Activated CD8-positive, alpha-beta memory T cell treated with anti-CD3 and anti-CD28 coated beads, Interleukin-2, amount 50 U/mL, for 24 hours (primary cell): ENCODE measurements around the gene GFOD2.
"Not testable (repeated sequence)": the region's sequence is repeated elsewhere in the genome, so short reads cannot be mapped to it uniquely, and the experiment has no call there.

Source experiments
- DNase-seq: peaks from one replicate; pipeline ENCODE4 v3.0.0-alpha.2; 2020; ENCODE audit errors: extremely low read depth

Gene GFOD2

DNA sequence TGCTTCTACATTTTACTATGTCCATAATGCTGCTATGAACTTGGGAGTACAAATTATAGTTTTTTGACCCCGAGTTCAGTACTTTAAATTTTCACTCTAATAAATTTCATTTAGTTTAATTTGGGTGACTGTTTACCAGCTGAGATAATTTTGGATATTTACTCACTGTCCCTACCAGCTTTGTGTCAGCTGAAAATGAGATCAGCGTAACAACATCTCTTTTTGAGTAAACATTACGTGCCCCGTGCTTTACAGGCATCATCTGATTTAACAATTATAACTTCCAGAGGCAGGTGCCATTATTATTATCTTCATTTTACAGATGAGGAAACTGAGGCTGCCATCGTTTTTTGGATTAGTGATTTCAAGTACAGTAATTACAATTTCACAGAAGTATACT is 15.0 kb downstream of the GFOD2 start:
- no peak for DNase-seq

DNA sequence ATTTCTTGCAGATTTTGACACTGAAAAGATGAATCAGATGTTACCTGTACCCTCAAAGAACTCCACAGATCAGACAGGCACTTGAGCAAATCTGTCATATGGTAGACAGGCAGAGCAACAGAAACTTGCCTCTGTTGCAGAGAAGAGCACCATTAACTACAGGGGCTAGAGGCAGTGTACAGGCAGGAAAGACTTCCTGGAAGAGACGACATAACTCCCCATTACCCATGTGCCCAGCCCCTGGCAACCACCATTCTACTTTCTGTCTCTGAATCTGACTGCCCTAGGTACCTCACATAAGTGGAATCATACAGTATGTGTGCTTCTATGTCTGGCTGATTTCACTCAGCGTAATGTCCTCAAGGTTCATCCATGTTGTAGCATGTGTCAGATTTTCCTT is 15.5 kb downstream of the GFOD2 start:
- DNase-seq: no peak

DNA sequence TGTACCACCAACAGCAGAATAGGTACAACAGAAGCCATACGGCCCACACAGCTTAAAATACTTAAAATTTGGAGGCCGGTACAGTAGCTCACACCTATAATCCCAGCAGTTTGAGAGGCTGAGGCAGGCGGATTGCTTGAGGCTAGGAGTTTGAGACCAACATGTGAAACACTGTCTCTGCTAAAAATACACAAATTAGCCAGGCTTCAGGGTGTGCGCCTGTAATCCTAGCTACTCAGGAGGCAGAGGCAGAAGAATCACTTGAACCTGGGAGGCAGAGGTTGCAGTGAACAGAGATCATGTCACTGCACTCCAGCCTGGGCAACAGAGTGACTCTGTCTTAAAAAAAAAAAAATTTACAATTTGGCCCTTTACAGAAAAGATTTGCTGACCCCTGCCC is 17.0 kb downstream of the GFOD2 start:
- DNase-seq: no peak

DNA sequence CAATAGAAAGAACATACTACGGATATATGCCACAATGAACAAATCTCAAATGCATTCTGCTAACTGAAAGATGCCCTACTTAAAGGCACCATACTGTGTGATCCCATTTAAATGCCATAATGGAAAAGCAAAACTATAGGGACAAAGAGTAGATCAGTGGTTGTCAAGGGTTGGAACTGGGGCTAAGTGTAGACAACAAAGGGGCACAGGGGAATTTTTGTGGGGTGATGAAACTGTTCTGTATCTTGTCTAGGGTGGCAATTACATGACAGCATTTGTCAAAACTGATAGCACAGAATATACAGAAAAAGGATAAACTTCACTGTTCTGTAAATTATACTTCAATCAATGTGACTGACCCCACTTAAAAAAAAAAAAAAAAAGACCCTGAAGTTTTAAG is 17.7 kb downstream of the GFOD2 start:
- DNase-seq: no peak

DNA sequence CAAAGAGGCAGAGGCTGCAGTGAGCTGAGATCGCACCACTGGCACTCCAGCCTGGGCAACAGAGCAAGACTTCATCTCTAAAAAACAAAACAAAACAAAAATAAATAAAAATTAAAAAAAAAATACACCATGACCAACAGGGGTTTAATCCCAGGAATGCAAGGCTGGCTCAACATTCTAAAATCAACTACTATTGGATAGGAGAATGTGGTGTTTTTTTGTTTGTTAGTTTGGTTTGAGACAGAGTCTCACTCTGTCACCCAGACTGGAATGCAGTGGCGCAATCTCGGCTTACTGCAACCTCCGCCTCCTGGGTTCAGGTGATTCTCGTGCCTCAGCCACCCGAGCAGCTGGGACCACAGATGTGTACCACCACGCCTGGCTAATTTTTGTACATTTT is 19.9 kb downstream of the GFOD2 start:
- DNase-seq: no peak

DNA sequence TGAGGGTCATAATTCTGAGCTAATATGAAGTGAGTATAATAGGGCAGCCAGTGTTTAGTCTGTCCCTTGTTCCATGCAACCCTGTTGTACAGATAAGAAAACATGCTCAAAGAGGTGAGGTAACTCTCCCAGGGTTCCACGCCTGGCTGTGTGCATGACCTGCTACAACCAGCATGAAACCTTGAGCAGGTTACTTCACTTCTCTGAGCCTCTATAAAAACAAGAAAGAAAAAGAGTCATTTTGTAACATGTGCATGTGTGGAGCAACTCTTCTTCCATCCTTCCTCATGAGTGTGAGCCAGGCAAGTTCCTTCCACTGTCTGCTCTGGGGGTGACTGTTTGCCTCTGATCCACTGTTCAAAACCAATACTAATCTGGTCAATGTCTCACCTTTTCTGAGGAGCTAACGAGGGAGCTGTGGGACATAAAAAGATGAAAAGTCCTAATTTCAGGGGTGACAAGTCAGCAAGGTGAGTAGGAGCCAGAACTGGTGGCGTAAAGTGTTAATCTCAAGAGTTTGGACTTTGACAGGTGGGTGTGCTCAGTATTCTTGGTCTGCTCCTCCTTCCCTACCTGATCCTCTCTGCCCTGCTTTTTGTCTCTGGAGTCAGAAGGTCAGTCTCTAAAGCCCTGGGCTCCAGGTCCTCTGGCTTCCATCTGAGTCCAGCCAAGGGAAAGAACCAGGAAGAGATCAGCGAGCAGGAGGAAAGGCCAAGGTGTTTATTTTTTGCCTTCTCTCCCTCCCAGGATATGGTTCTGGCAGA is 21.5 kb downstream of the GFOD2 start:
- DNase-seq: no peak

DNA sequence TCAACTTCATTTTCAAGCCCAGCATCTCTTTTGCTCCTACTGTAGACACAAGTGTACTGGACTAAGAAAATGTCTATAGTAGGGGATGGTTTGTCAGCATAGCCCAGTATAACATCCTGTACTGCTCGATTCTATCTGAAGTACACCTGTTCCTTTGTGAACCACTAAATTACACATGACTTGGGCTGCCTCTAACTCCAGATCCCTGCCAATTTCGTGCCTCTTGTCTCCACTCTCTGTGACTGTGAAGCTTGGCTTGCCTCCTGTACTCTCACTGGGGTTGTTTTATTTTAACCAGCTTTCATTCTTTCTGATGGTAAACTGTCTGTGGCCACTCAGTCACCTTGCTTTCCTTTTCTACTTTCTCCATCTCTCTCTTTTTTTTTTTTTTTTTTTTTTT is 24.5 kb downstream of the GFOD2 start:
- DNase-seq: no peak

DNA sequence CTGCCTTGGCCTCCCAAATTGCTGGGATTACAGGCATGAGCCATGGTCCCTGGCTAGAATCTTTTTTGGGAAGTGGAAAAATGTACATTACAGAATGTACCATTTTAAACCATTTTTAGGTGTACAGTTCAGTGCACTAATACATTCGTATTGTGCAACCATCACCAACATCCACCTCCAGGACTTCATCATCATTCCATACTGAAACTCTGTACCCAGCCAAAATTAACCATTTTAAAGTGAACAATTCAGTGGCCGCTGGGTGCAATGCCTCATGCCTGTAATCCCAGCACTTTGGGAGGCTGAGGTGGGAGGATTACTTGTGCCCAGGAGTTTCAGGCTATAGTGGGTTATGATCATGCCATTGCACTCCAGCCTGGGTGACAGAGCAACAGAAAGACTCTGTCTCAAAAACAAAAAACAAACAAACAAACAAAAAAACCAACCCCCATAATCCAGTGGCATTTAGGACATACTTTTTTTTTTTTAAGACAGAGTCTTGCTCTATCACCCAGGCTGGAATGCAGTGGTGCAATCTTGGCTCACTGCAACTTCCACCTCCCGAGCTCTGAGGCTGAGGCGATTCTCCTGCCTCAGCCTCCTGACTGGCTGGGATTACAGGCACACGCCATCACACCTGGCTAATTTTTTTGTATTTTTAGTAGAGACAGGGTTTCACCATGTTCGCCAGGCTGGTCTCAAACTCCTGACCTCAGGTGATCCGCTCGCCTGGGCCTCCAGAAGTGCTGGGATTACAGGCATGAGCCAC is 25.4 kb downstream of the GFOD2 start:
- not testable (repeated sequence) for DNase-seq

DNA sequence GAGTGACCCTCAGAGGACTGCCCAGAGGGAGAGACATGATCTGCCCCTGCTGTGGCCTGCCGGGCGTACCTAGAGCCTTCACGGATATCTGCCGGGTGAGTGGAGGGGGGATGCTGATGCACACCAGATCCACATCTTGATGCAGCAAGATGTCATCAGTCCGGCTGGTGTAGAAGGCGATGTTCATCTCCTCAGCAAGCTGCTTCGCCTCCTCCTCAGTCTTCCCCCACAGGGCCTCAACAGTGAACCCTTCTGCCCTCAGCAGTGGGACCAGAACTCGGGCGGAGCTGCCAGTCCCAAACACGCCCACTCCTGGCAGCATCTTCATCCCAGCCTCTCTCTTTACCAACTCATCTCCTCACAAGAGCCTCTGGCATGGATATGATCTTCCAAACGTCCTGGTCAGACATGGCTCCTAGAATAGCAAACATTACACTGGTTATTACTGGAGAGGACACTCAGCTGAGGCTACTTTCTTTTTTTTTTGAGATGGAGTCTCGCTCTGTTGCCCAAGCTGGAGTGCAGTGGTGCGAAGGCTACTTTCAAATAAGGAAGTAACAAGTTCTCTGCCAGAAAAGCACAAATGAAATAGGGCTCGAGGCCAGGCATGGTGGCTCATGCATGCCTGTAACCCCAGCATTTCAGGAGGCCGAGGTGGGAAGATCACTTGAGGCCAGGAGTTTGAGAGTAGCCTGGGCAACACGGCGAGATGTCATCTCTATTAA is 33.6 kb downstream of the GFOD2 start:
- DNase-seq: no peak

DNA sequence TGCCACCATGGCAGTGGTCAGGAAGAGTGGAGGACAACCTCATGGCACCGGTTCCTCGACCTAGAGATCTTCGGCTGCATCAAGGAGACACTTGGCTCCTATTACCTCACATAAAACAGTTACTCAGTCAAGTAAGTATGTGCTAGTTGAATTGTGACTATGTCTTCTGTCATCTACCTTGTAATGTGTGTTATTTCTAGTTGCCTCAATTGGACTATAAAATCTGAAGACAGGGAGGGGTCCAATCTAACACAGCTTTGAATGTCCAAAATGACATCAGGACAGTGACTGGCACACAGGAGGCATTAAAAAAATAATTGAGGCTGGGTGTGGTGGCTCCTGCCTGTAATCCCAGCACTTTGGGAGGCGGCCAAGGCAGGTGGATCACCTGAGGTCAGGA is 35.3 kb downstream of the GFOD2 start:
- DNase-seq: no peak

DNA sequence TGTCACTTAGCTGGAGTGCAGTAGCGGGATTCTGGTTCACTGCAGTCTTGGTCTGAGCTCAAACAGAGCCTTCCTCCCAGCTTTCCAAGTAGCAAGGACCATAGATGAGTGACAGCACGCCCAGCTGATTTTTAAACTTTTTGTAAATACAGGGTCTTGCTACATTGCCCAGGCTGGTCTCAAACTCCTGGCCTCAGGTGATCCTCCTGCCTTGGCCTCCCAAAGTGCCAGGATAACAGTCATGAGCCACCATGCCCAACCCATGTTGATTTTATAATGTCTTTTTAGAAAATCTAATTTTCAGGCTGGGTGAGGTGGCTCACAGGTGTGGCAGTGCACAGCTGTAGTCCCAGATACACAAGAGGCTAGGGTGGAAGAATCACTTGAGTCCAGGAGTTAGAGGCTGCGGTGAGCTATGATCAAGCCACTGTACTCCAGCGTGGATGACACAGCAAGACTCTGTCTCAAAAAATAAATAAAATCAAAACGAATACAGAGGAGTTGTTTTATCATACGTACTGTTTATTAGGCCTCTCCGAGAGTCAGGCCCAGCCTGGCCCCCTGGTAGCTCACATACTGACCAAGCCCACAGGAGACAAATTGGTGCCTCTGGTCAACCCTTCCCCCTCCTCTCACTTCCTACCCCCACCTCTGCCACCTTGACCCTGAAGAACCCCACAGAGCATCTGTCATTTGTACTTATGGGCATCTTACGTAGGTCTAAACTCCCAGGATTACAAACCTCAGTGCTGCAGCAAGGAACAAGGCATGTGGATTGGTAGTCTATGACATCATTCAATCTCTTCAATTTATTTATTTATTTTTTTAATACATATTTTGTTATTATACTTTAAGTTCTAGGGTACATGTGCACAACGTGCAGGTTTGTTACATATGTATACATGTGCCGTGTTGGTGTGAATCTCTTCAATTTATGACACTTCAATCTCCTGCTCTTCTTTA is 38.9 kb downstream of the GFOD2 start:
- DNase-seq: no peak

DNA sequence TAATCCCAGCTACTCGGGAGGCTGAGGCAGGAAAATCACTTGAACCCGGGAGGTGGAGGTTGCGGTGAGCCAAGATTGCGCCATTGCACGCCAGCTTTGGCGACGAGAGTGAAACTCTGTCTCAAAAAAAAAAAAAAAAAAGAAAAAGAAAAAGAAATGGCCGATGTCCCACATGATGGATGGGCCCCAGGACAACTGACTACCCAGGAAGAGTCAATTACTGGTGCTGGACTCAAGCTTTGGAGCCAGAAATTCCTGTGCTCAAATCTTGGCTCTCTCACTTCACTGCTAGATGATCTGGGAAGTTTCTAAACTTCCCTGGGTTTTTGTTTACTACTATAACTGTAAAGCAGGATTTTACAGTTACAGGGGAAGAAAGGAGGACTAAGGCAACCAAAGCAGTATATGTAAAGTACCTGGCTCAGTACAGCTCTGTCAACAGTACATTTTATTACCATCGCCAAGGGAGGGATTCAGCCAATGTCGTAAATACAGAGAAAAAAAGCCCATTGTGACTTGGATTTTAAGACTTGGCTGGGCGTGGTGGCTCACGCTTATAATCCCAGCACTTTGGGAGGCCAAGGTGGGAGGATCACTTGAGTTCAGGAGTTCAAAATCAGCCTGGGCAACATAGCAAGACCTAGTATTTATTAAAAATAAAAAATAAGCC is 40.6 kb downstream of the GFOD2 start:
- no peak for DNase-seq

DNA sequence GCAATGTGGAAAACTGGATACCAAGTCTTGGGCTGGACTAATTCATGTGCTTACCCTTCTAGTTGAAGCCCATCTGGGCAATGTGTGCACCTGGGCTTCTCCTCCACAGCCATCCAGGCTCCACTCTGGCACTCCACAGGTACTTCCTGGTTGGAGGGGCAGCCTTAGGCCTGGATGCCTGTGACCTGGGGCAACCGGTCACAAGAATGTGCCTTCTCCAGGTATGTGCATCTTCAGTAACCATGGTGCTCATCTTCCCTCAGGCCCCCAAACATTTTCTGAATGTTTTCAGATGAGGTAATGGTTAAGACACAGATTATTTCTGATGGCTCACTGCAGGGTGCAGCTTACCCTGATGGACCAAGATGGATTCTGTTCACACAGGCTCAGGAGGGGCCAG is 41.4 kb downstream of the GFOD2 start:
- no peak for DNase-seq

DNA sequence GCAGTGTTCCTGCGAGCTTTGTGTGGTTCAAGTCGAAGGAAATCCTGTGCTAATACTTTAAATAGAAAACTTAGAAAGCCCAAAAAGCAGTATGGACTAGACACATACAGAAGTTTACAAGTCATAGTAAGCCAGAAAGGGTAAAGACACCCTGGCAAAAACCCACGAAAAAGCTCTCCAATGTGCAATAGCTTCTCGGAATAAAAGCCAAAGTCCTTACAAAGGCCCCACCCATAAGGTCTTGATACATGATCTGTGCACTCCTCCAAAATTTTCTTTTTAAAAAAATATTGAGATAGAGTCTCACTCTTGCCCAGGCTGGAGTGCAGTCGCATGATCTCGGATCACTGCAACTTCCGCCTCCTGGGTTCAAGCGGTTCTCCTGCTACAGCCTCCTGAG is 42.2 kb downstream of the GFOD2 start:
- no peak for DNase-seq

DNA sequence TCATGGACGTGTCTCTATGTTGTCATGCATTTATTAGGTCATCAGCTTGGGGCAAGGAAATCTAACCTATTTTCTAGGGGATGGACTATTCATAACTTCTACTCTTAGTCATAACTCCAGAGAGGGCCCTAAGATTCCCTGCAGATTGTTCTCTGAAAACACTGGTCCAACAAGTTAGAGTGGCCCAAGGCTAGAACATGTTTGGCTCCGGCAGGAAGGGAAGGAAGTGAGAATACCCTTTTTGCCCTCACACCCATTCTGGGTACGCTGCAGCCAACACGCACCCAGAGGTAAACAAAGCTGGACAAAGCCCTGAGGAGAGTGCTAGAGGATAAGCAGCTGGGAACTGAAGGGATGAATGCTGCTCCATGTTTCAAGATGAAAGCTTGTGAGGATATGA is 42.6 kb downstream of the GFOD2 start:
- no peak for DNase-seq

DNA sequence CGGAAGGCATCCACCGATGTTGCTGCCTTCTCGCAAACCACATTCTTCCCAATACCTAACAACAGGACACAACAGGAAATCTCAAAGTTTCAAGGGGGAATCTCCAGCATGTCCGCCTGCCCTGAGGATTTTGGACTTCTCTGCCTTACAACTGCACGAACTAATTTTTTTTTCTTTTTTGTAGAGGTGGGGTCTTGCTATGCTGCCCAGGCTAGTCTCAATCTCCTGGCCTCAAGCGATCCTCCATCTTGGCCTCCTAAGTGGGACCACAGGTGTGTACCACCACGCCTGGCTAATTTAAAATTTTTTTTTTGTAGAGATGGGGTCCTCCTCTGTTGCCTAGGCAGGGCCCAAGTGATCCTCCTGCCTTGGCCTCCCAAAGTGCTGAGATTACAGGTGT is 43.1 kb downstream of the GFOD2 start:
- no peak for DNase-seq

DNA sequence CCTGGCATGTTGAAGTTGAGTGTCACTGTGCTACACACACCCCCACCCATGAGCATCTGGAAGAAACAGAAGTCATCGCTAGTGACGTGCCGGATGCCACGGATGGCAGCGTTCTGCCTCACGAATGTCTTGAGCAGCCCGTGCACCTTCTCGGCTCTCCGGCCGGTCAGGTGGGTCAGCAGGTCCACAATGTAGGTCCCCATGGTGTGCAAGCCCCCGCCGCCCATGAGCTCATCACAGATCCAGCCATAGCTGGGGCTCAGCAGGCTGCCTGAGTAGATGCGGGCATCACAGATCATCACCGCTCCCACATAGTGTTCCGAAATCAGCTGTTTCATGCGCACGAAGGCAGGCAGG is 43.6 kb downstream of the GFOD2 start:
- no peak for DNase-seq

DNA sequence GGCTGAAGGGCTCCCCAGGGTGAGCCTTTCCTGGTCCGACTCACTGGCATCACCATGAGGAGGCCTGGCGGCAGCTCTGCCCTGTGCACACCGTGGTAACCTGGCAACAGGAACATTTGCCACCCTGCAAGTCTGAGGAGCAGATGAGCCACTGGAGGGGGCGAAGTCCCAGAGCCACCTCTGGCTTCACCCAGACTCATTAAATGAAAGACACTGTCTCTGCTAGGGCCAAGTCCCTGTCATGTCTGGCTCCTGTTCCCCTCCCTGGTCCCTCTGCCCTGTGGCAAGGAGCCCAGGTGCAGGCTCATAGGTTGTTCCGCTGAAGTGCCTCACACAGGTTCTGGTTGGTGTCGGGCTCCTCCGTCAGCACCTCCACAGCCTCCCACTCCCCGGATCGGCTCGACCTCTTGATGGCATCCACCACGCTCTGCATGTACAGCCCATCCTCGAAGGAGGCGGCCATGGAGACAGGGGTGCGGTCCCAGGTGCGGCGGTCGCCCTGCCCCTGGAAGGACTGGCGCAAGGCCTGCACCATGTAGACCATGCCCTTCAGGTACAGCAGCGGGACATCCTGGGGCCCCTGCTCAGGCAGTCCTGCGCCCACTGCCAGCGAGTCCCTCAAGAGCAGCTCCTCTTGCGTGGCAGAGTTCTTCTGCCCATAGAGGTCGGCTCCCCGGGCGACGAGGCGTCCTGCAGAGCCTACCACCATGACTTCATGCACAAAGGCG is 44.1 kb downstream of the GFOD2 start:
- no peak for DNase-seq

DNA sequence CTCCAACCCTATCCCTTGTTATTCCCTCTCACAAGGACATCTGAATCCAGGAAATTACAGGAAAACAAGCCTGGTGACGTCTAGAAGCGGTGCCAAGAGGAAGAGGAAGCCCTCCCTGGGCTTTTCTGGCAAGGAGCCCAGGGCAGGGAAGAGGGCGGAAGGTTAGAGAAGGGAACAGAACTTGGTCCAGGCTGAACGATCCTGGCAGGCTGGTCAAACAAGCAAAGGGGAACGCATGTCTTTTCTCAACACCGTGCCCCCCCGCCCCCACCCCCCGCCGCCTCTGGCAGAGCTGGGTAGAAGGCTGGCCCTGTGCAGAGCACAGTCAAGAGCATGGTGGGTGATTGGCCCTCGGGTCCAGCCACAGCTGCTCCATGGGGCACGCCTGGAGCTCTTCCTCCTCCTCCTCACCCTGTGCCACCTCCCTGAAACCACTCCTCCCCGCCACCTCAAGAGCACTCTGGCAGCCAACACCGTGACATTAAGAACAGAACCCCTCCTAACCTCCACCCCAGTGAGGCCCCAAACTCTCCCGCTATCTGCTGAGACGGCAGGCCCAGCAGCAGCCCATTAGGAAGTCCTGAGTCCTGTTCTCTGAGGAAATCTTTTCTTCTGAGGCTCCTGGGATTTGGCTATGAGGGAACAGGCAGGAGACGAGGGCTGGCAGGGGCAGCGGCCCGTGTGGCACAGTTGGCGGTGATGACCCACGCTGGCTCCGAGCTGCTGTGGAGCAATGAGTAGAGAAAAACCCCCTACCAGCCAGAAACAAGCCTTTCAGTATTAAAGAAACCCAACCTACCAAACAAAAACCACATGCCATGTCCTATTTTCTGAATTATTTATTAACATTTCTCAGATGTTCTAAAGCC is 45.2 kb downstream of the GFOD2 start:
- no peak for DNase-seq
